HG02763 (cell line): ENCODE measurements around the gene SLC7A9.

Experiments used
- ATAC-seq: cut with Tn5 transposase; IDR thresholded peaks from one replicate; pipeline ENCODE4 v1.9.1; 2021; ENCODE audit warnings: mild to moderate bottlenecking, moderate library complexity; ENCODE audit not compliant: unreplicated experiment

The SLC7A9 gene

GRCh38 chr19:32829345-32829896 lies 40.1 kb downstream of the SLC7A9 start:
- no peak for ATAC-seq

- no peak for ATAC-seq
Measured at GRCh38 chr19:32828643-32829344, 40.8 kb downstream of the SLC7A9 start.

GRCh38 chr19:32828139-32828538 lies 41.4 kb downstream of the SLC7A9 start:
- no peak for ATAC-seq

- no peak for ATAC-seq
Measured at GRCh38 chr19:32824916-32825608, 44.5 kb downstream of the SLC7A9 start.

- no peak for ATAC-seq
Measured at GRCh38 chr19:32824191-32824751, 45.3 kb downstream of the SLC7A9 start.

- no peak for ATAC-seq
Measured at GRCh38 chr19:32823747-32824102, 45.8 kb downstream of the SLC7A9 start.

GRCh38 chr19:32822916-32823746 lies 46.4 kb downstream of the SLC7A9 start:
- no peak for ATAC-seq

- no peak for ATAC-seq
Measured at GRCh38 chr19:32819419-32820400, 49.9 kb downstream of the SLC7A9 start.

- no peak for ATAC-seq
Measured at GRCh38 chr19:32818536-32818935, 51.0 kb downstream of the SLC7A9 start.

- no peak for ATAC-seq
Measured at GRCh38 chr19:32817569-32818476, 51.7 kb downstream of the SLC7A9 start.

- ATAC-seq = no peak
Measured at GRCh38 chr19:32816555-32817099, 52.9 kb downstream of the SLC7A9 start.

- ATAC-seq = no peak
Measured at GRCh38 chr19:32814624-32815023, 54.9 kb downstream of the SLC7A9 start.

GRCh38 chr19:32813862-32814425 lies 55.6 kb downstream of the SLC7A9 start:
- no peak for ATAC-seq

GRCh38 chr19:32812571-32812970 lies 57.0 kb downstream of the SLC7A9 start:
- ATAC-seq = no peak

GRCh38 chr19:32812036-32812435 lies 57.5 kb downstream of the SLC7A9 start:
- ATAC-seq = no peak

- ATAC-seq = no peak
Measured at GRCh38 chr19:32811151-32811550, 58.4 kb downstream of the SLC7A9 start.

- ATAC-seq = no peak
Measured at GRCh38 chr19:32810452-32810851, 59.1 kb downstream of the SLC7A9 start.

- no peak for ATAC-seq
Measured at GRCh38 chr19:32809754-32810153, 59.8 kb downstream of the SLC7A9 start.
